ENCODE measurements around the gene PRELID2.
A peak's percentile ranks its signal among the peaks of the same experiment; 100 is the strongest.

The PRELID2 gene

GRCh38 chr5:145855763-145856267 lies 20.7 kb upstream of the PRELID2 start:
- Histone ChIP-seq H3K9ac (ENCODE audit: low read depth, low read length, poor library complexity) (peak overlapping the region; percentile 75), H3K18ac (ENCODE audit: low read length) (peak overlapping the region; percentile 86), H2BK15ac (ENCODE audit: low read length) (no peak overlapping the region), H2BK120ac (ENCODE audit: low read depth, low read length) (no peak overlapping the region), H2BK12ac (ENCODE audit: low read length) (no peak overlapping the region), H3K27me3 (ENCODE audit: control insufficient read depth in 3 of 3, insufficient read depth in 3 of 3, low read depth in 1 of 3, low read length in 3 of 3) (no peaks in the 10 kb centered on the region), H3K4me1 (ENCODE audit: control insufficient read depth in 2 of 2, insufficient read depth in 1 of 2, low read depth in 1 of 2, low read length in 2 of 2) (peaks cover 0 to 7% of the 10 kb centered on the region in 2 donors), H4K8ac (ENCODE audit: low read depth, low read length) (no peak overlapping the region), H3K23ac (ENCODE audit: low read depth, low read length, poor library complexity) (no peak overlapping the region), H3K79me1 (ENCODE audit: low read depth, low read length) (no peaks in the 10 kb centered on the region), H3K14ac (ENCODE audit: low read length) (no peak overlapping the region), H3K9me3 (replicated peaks in 1 of 2; ENCODE audit: control insufficient read depth in 2 of 2, insufficient read depth in 1 of 2, low read depth in 1 of 2, low read length in 2 of 2) (no peaks in the 10 kb centered on the region), H4K91ac (ENCODE audit: low read depth, low read length, poor library complexity) (no peak overlapping the region), H3K36me3 (replicated peaks in 1 of 2; ENCODE audit: control insufficient read depth in 2 of 2, insufficient read depth in 2 of 2, low read length in 2 of 2) (no peaks in the 10 kb centered on the region), H3K27ac (replicated peaks; ENCODE audit: low read length) (no peak overlapping the region), H3K4ac (ENCODE audit: low read length) (no peak overlapping the region), H3K4me2 (ENCODE audit: insufficient read depth, low read length, poor library complexity, severe bottlenecking) (peak overlapping the region; percentile 51), H2BK5ac (ENCODE audit: low read length) (no peak overlapping the region), H3K4me3 (ENCODE audit: low read length in 2 of 2) (peak overlapping the region in 1 of 2 donors; percentile 34), H2AK5ac (ENCODE audit: low read depth, low read length) (no peak overlapping the region), H2AFZ (ENCODE audit: low read length) (peak overlapping the region; percentile 92)
- no peak for DNase-seq (ENCODE audit: low spot score)
- WGBS, 2 donors (ENCODE audit: extremely low coverage in 2 of 2, insufficient read length in 2 of 2, insufficient replicate concordance in 1 of 2): no CpG with 5 or more reads among the region's 4 CpGs

- H2BK15ac ChIP-seq (ENCODE audit: low read length): no peak overlapping the region
- no peaks in the 10 kb centered on the region for H3K36me3 ChIP-seq (replicated peaks in 1 of 2; ENCODE audit: control insufficient read depth in 2 of 2, insufficient read depth in 2 of 2, low read length in 2 of 2)
- no peaks in the 10 kb centered on the region for H3K79me1 ChIP-seq (ENCODE audit: low read depth, low read length)
- no peak overlapping the region for H2AK5ac ChIP-seq (ENCODE audit: low read depth, low read length)
- H2BK12ac ChIP-seq (ENCODE audit: low read length): no peak overlapping the region
- H3K4ac ChIP-seq (ENCODE audit: low read length): no peak overlapping the region
- H3K4me2 ChIP-seq (ENCODE audit: insufficient read depth, low read length, poor library complexity, severe bottlenecking): no peak overlapping the region
- no peak overlapping the region for H2AFZ ChIP-seq (ENCODE audit: low read length)
- no peak overlapping the region for H3K18ac ChIP-seq (ENCODE audit: low read length)
- no peak overlapping the region for H4K91ac ChIP-seq (ENCODE audit: low read depth, low read length, poor library complexity)
- no peak overlapping the region for H3K14ac ChIP-seq (ENCODE audit: low read length)
- H2BK5ac ChIP-seq (ENCODE audit: low read length): no peak overlapping the region
- H3K9ac ChIP-seq (ENCODE audit: low read depth, low read length, poor library complexity): no peak overlapping the region
- no peak overlapping the region for H3K4me3 ChIP-seq (ENCODE audit: low read length in 2 of 2)
- no peak overlapping the region for H2BK120ac ChIP-seq (ENCODE audit: low read depth, low read length)
- H3K23ac ChIP-seq (ENCODE audit: low read depth, low read length, poor library complexity): no peak overlapping the region
- H3K27ac ChIP-seq (replicated peaks; ENCODE audit: low read length): no peak overlapping the region
- no CpG with 5 or more reads among the region's 2 CpGs for WGBS, 2 donors (ENCODE audit: extremely low coverage in 2 of 2, insufficient read length in 2 of 2, insufficient replicate concordance in 1 of 2)
- no peaks in the 10 kb centered on the region for H3K9me3 ChIP-seq (replicated peaks in 1 of 2; ENCODE audit: control insufficient read depth in 2 of 2, insufficient read depth in 1 of 2, low read depth in 1 of 2, low read length in 2 of 2)
- no peaks in the 10 kb centered on the region for H3K27me3 ChIP-seq (ENCODE audit: control insufficient read depth in 3 of 3, insufficient read depth in 3 of 3, low read depth in 1 of 3, low read length in 3 of 3)
- DNase-seq (ENCODE audit: low spot score): no peak
- peaks cover 0 to 7% of the 10 kb centered on the region in 2 donors for H3K4me1 ChIP-seq (ENCODE audit: control insufficient read depth in 2 of 2, insufficient read depth in 1 of 2, low read depth in 1 of 2, low read length in 2 of 2)
- no peak overlapping the region for H4K8ac ChIP-seq (ENCODE audit: low read depth, low read length)
Measured at GRCh38 chr5:145854651-145855258, 19.6 kb upstream of the PRELID2 start.

DNA sequence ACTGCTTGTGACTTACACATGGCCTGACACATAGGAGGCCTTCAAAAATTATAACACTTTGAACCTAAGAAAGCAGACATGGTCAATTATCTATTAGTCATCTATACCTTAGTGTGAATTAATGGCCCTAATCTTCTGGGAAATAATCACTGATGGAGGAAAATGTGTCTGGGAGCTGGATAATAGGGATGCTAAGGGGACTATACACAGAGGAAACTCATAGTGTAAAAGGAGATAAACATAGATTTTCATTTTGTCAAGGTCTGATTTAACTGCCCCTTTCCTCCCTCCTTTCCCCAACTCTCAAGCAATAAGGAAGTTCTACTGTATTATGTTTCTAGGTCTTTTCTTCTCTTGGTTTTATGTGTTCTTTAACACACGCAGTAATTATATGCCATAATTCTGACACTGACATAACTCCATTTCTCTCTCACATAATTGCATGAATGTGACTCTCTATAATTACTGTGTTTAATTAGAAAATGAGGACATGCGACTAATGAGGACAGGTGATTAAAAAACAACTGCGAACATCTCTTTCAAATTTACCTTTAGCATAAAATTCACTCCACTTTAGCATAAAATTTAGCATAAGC lies 18.7 kb upstream of the PRELID2 start:
- no peak overlapping the region for H4K91ac ChIP-seq (ENCODE audit: low read depth, low read length, poor library complexity)
- WGBS, 2 donors (ENCODE audit: extremely low coverage in 2 of 2, insufficient read length in 2 of 2, insufficient replicate concordance in 1 of 2): no CpG with 5 or more reads among the region's 3 CpGs
- no peak for DNase-seq (ENCODE audit: low spot score)

GRCh38 chr5:145852990-145853389 lies 17.8 kb upstream of the PRELID2 start:
- H2AK5ac ChIP-seq (ENCODE audit: low read depth, low read length): no peak overlapping the region
- no peak overlapping the region for H4K91ac ChIP-seq (ENCODE audit: low read depth, low read length, poor library complexity)
- H2BK12ac ChIP-seq (ENCODE audit: low read length): no peak overlapping the region
- no peak overlapping the region for H3K14ac ChIP-seq (ENCODE audit: low read length)
- no peak overlapping the region for H2BK15ac ChIP-seq (ENCODE audit: low read length)
- H3K9me3 ChIP-seq (replicated peaks in 1 of 2; ENCODE audit: control insufficient read depth in 2 of 2, insufficient read depth in 1 of 2, low read depth in 1 of 2, low read length in 2 of 2): no peaks in the 10 kb centered on the region
- H3K4ac ChIP-seq (ENCODE audit: low read length): no peak overlapping the region
- peaks cover 0 to 7% of the 10 kb centered on the region in 2 donors for H3K4me1 ChIP-seq (ENCODE audit: control insufficient read depth in 2 of 2, insufficient read depth in 1 of 2, low read depth in 1 of 2, low read length in 2 of 2)
- H4K8ac ChIP-seq (ENCODE audit: low read depth, low read length): no peak overlapping the region
- peak overlapping the region; percentile 11 for H3K18ac ChIP-seq (ENCODE audit: low read length)
- no peak overlapping the region for H2BK5ac ChIP-seq (ENCODE audit: low read length)
- H2BK120ac ChIP-seq (ENCODE audit: low read depth, low read length): no peak overlapping the region
- DNase-seq (ENCODE audit: low spot score): no peak
- no peak overlapping the region for H3K9ac ChIP-seq (ENCODE audit: low read depth, low read length, poor library complexity)
- H3K79me1 ChIP-seq (ENCODE audit: low read depth, low read length): no peaks in the 10 kb centered on the region
- peak overlapping the region; percentile 1 for H3K23ac ChIP-seq (ENCODE audit: low read depth, low read length, poor library complexity)
- H3K4me3 ChIP-seq (ENCODE audit: low read length in 2 of 2): no peak overlapping the region
- no peak overlapping the region for H3K4me2 ChIP-seq (ENCODE audit: insufficient read depth, low read length, poor library complexity, severe bottlenecking)
- no peak overlapping the region for H3K27ac ChIP-seq (replicated peaks; ENCODE audit: low read length)
- no peak overlapping the region for H2AFZ ChIP-seq (ENCODE audit: low read length)
- H3K27me3 ChIP-seq (ENCODE audit: control insufficient read depth in 3 of 3, insufficient read depth in 3 of 3, low read depth in 1 of 3, low read length in 3 of 3): peaks cover 0 to 3% (median 0%) of the 10 kb centered on the region in 3 experiments
- WGBS, 2 donors (ENCODE audit: extremely low coverage in 2 of 2, insufficient read length in 2 of 2, insufficient replicate concordance in 1 of 2): no CpG with 5 or more reads among the region's 3 CpGs
- H3K36me3 ChIP-seq (replicated peaks in 1 of 2; ENCODE audit: control insufficient read depth in 2 of 2, insufficient read depth in 2 of 2, low read length in 2 of 2): no peaks in the 10 kb centered on the region

More for the DNA sequence above, 18.7 kb upstream of the PRELID2 start:
- Histone ChIP-seq H2AFZ (ENCODE audit: low read length) (no peak overlapping the region), H2AK5ac (ENCODE audit: low read depth, low read length) (no peak overlapping the region), H3K27me3 (ENCODE audit: control insufficient read depth in 3 of 3, insufficient read depth in 3 of 3, low read depth in 1 of 3, low read length in 3 of 3) (peaks cover 0 to under 1% (median 0%) of the 10 kb centered on the region in 3 experiments), H4K8ac (ENCODE audit: low read depth, low read length) (no peak overlapping the region), H2BK15ac (ENCODE audit: low read length) (no peak overlapping the region), H3K9me3 (replicated peaks in 1 of 2; ENCODE audit: control insufficient read depth in 2 of 2, insufficient read depth in 1 of 2, low read depth in 1 of 2, low read length in 2 of 2) (no peaks in the 10 kb centered on the region), H3K4me2 (ENCODE audit: insufficient read depth, low read length, poor library complexity, severe bottlenecking) (no peak overlapping the region), H3K9ac (ENCODE audit: low read depth, low read length, poor library complexity) (no peak overlapping the region), H2BK120ac (ENCODE audit: low read depth, low read length) (no peak overlapping the region), H3K79me1 (ENCODE audit: low read depth, low read length) (no peaks in the 10 kb centered on the region), H2BK5ac (ENCODE audit: low read length) (no peak overlapping the region), H3K4me3 (ENCODE audit: low read length in 2 of 2) (no peak overlapping the region), H3K14ac (ENCODE audit: low read length) (no peak overlapping the region), H3K4ac (ENCODE audit: low read length) (no peak overlapping the region), H3K23ac (ENCODE audit: low read depth, low read length, poor library complexity) (no peak overlapping the region), H3K18ac (ENCODE audit: low read length) (no peak overlapping the region), H3K27ac (replicated peaks; ENCODE audit: low read length) (no peak overlapping the region), H2BK12ac (ENCODE audit: low read length) (no peak overlapping the region), H3K4me1 (ENCODE audit: control insufficient read depth in 2 of 2, insufficient read depth in 1 of 2, low read depth in 1 of 2, low read length in 2 of 2) (peaks cover 0 to 7% of the 10 kb centered on the region in 2 donors), H3K36me3 (replicated peaks in 1 of 2; ENCODE audit: control insufficient read depth in 2 of 2, insufficient read depth in 2 of 2, low read length in 2 of 2) (no peaks in the 10 kb centered on the region)
